Left lung (tissue), 10 donors: ENCODE results near the gene KCNG2. TPM values are rescaled to one million over a fixed set of nuclear protein-coding genes. Genes with fewer than 3 reads are reported as not detected.

Experiments
- ATAC-seq: fragments of 200-7000 bp; cut with Tn5 transposase; one replicate; pipeline ENCODE4 v1.9.1; 2020; ENCODE audit warnings: moderate library complexity
- DNase-seq, 4 donors: peaks; one replicate each; pipeline ENCODE4 v3.0.0-alpha.2; 2013 to 2020
- H3K27ac ChIP-seq, 2 donors: fragments of 200-600 bp; sonication (generic) in 1 of 2; one replicate each; pipeline versions ENCODE4 v1.5.0 to v1.8.0; 2020 to 2021
- H3K27me3 ChIP-seq, 2 donors: fragments of 200-600 bp; sonication (generic) in 1 of 2; one replicate each; pipeline versions ENCODE4 v1.5.0 to v1.8.0; 2020 to 2021
- H3K36me3 ChIP-seq, 2 donors: fragments of 200-600 bp; sonication (generic) in 1 of 2; one replicate each; pipeline versions ENCODE4 v1.5.0 to v1.8.0; 2020 to 2021
- H3K4me1 ChIP-seq, 2 donors: fragments of 200-600 bp; one replicate each; pipeline ENCODE4 v1.8.0; 2021
- H3K4me3 ChIP-seq, 2 donors: fragments of 200-600 bp; sonication (generic) in 1 of 2; one replicate each; pipeline versions ENCODE4 v1.5.0 to v1.8.0; 2020 to 2021; ENCODE audit warnings: mild to moderate bottlenecking in 1 of 2
- H3K9me3 ChIP-seq, 2 donors: fragments of 200-600 bp; sonication (generic) in 1 of 2; one replicate each; pipeline versions ENCODE4 v1.5.0 to v1.8.0; 2020 to 2021
- intact Hi-C, 2 donors: fragments of 100-400 bp; cut with DNase I; formaldehyde crosslinking; loops; one replicate each; pipeline versions ENCODE4 v1.11.2 to v1.14.2; 2022
- polyA plus RNA-seq, 6 donors: library from polyadenylated mRNA; unstranded; fragments of 120-200 nt; gene quantifications; one replicate each; pipeline ENCODE4 v1.2.1, GENCODE V29; 2013; ENCODE audit not compliant: insufficient read length in 6 of 6
- total RNA-seq, 2 donors: library from RNA; stranded (reverse); fragmentation: NEBNext Ultra II Directional; extraction: Animal tissue kit (Norgen Biotek cat#: 25700); gene quantifications; one replicate each; pipeline ENCODE4 v1.2.1, GENCODE V29; 2021
- TF ChIP-seq, protein P1 (sequence below), 2 donors: fragments of 200-600 bp; sonication (generic) in 1 of 2; IDR thresholded peaks; one replicate each; pipeline versions ENCODE4 v1.5.0 to v1.8.0; 2021; ENCODE audit warnings: antibody characterized with exemption in 2 of 2
- donor health status: DM: no; HTN: yes; CAD: no.
- donor health status: DM: no; HTN: no; CAD: no.

Gene KCNG2
- total and polyA plus RNA-seq, 8 donors, result 0.17 to 1.1 (median 0.31) TPM

DNA sequence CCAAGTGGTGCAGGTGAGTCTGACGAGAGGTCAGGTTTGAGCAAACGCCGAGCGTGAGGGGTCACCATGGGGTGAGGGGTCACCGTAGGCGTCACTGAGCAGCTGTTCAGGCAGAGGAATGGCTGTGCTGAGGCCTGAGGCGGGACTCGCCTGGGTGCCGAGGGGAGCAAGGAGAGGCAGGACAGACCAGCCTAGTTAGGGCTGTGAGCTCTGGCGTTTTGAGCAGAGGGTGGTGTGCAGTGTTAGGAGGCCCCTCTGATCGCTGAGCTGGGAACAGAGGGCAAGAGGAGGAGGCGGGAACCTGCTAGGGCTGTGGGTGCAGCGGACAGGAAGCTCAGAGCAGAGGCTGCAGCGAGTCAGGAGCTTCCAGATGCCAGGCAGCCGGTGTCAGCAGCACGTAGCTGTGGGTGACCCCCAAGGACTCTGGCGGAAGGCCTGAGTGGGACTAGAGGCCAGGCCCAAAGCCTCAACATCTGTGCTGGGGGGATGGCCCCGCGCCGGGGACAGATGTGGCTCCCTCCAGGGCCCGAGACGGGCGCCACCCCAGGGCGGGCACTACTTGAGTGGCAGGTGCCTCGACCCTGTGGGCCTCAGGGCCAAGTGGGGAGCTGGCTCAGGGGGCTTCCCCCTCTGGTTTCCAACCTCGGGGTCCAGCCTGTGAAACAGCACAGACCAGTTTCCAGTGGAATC lies 55.7 kb downstream of the KCNG2 start:
- H3K9me3 ChIP-seq, result no peaks in the 10 kb centered on the region
- H3K27me3 ChIP-seq, result peaks cover 0 to 13% of the 10 kb centered on the region in 2 donors
- peaks cover 0 to 6% of the 10 kb centered on the region in 2 donors for H3K4me1 ChIP-seq
- DNase-seq, result peak in 1 of 4 donors; percentile 77
- no peak overlapping the region for H3K4me3 ChIP-seq
- intact Hi-C loops, result no loop called here
- H3K36me3 ChIP-seq, result no peaks in the 10 kb centered on the region
- no peak for ATAC-seq
- TF ChIP-seq, protein P1, sequence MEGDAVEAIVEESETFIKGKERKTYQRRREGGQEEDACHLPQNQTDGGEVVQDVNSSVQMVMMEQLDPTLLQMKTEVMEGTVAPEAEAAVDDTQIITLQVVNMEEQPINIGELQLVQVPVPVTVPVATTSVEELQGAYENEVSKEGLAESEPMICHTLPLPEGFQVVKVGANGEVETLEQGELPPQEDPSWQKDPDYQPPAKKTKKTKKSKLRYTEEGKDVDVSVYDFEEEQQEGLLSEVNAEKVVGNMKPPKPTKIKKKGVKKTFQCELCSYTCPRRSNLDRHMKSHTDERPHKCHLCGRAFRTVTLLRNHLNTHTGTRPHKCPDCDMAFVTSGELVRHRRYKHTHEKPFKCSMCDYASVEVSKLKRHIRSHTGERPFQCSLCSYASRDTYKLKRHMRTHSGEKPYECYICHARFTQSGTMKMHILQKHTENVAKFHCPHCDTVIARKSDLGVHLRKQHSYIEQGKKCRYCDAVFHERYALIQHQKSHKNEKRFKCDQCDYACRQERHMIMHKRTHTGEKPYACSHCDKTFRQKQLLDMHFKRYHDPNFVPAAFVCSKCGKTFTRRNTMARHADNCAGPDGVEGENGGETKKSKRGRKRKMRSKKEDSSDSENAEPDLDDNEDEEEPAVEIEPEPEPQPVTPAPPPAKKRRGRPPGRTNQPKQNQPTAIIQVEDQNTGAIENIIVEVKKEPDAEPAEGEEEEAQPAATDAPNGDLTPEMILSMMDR (IDR thresholded peaks at IDR 0.05), result no peak
- no peak overlapping the region for H3K27ac ChIP-seq

DNA sequence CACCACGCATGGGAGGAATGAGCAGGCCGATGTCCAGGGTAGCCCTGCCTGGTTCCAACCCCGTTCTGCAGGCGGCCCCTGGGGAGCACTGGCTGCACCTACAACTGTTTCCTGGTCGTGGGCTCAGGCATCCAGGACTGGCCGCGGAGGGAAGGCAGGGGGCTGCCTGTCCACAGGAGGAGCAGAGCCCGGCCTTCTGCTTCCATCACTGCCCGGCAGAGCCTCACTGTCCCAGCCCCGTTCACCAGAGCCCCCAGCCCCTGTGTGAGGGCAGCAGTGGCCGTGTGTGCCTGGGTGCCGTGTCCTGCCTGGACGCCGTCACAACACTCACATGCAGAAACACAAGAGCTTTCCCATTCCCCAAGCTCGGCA lies 56.2 kb downstream of the KCNG2 start:
- peaks cover 0 to 13% of the 10 kb centered on the region in 2 donors for H3K27me3 ChIP-seq
- DNase-seq, result no peak
- H3K9me3 ChIP-seq, result no peaks in the 10 kb centered on the region
- no peak for ATAC-seq
- H3K27ac ChIP-seq, result no peak overlapping the region
- TF ChIP-seq, protein P1 (IDR thresholded peaks at IDR 0.05), result no peak
- H3K36me3 ChIP-seq, result no peaks in the 10 kb centered on the region
- H3K4me1 ChIP-seq, result peaks cover 0 to 6% of the 10 kb centered on the region in 2 donors
- intact Hi-C loops, result no loop called here
- H3K4me3 ChIP-seq, result no peak overlapping the region

DNA sequence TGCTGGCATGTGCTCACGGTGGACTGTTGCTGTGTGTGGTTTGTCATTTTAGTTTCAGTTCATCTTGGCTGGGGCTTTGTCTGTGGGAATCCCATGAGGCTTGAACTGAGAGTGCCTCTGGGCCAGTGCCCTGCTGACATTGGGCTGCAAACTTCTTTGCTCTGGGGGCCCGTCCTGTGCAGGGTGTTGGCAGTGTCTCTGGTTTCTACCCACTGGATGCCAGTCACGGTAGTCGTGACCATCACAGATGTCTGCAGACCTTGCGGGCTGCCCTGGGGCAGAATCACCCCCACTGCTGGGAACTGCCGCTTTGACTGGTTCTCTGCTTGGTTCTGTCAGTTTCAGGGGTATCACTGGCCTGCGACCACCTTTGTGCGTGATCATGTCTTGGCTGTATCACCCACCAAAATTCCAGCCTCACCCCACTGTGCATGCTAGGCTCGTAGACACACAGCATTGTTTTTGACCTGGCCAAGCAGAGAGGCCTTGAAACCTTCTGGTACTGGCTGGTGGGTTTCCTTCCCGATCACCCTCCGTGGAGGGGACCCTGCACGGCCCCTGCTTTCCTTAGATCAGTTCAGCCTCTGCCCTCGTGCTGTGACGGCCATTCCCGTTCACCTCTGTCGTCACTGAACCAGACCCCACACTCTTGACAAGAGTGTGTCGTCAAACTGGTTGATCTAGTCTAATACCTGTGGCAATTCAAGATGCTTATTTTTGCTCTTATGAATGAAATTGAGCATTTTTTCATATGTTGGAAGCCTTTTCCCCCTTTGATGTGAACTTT lies 57.6 kb downstream of the KCNG2 start:
- peaks cover 0 to 13% of the 10 kb centered on the region in 2 donors for H3K27me3 ChIP-seq
- intact Hi-C loops, result no loop called here
- no peak overlapping the region for H3K27ac ChIP-seq
- ATAC-seq (peak; percentile 54), DNase-seq (peak in 3 of 4 donors; percentile 12 to 83 (median 38))
- TF ChIP-seq, protein P1 (IDR thresholded peaks at IDR 0.05), result no peak
- no peaks in the 10 kb centered on the region for H3K9me3 ChIP-seq
- peaks cover 0 to 6% of the 10 kb centered on the region in 2 donors for H3K4me1 ChIP-seq
- H3K4me3 ChIP-seq, result no peak overlapping the region
- no peaks in the 10 kb centered on the region for H3K36me3 ChIP-seq

GRCh38 chr18:79856119-79857007 lies 58.6 kb downstream of the KCNG2 start:
- ATAC-seq, result peak; percentile 61

More at GRCh38 chr18:79856119-79857007, 58.6 kb downstream of the KCNG2 start:
- H3K9me3 ChIP-seq, result no peaks in the 10 kb centered on the region
- H3K4me1 ChIP-seq, result peaks cover 0 to 6% of the 10 kb centered on the region in 2 donors
- TF ChIP-seq, protein P1 (IDR thresholded peaks at IDR 0.05), result no peak
- no peak overlapping the region for H3K4me3 ChIP-seq
- intact Hi-C loops, result no loop called here
- H3K27ac ChIP-seq, result no peak overlapping the region
- peaks cover 0 to 13% of the 10 kb centered on the region in 2 donors for H3K27me3 ChIP-seq
- peak in 2 of 4 donors; percentile 43 to 53 for DNase-seq
- H3K36me3 ChIP-seq, result no peaks in the 10 kb centered on the region
